ENCODE results near the gene RANBP3. TPM values are rescaled to one million over a fixed set of nuclear protein-coding genes. Genes with fewer than 3 reads are reported as not detected.
A peak's percentile ranks its signal among the peaks of the same experiment; 100 is the strongest.

The RANBP3 gene
- total RNA-seq, 1 donor from 2014 or later = 70.8 TPM

GRCh38 chr19:5949792-5950305, 28.1 kb downstream of the RANBP3 start:
- Histone ChIP-seq H3K27ac (peak overlapping the region; percentile 75), H3K9me3 (no peaks in the 10 kb centered on the region), H3K36me3 (peaks cover 23% of the 10 kb centered on the region), H3K4me3 (no peak overlapping the region), H3K4me1 (peaks cover 88% of the 10 kb centered on the region), H3K27me3 (ENCODE audit: low read depth) (no peaks in the 10 kb centered on the region)
- no peak for TF ChIP-seq CTCF (IDR thresholded peaks at IDR 0.05)
- DNase-seq (peak; percentile 86), ATAC-seq (peak; percentile 77 to 79)
- intact Hi-C loops (cut with DNase I) = no loop called here

GRCh38 chr19:5948752-5949564, 29.0 kb downstream of the RANBP3 start:
- no peak for DNase-seq
- no peak for TF ChIP-seq CTCF (IDR thresholded peaks at IDR 0.05)
- Histone ChIP-seq H3K27ac (peak overlapping the region; percentile 75), H3K36me3 (peaks cover 26% of the 10 kb centered on the region), H3K4me3 (no peak overlapping the region), H3K4me1 (peaks cover 79% of the 10 kb centered on the region), H3K9me3 (no peaks in the 10 kb centered on the region), H3K27me3 (ENCODE audit: low read depth) (no peaks in the 10 kb centered on the region)
- no peak for ATAC-seq
- intact Hi-C loops (cut with DNase I) = no loop called here

GRCh38 chr19:5947435-5947834, 30.5 kb downstream of the RANBP3 start:
- TF ChIP-seq CTCF (IDR thresholded peaks at IDR 0.05) = no peak
- Histone ChIP-seq H3K27ac (peak overlapping the region; percentile 75), H3K4me3 (peak overlapping the region; percentile 19), H3K27me3 (ENCODE audit: low read depth) (no peaks in the 10 kb centered on the region), H3K4me1 (peaks cover 64% of the 10 kb centered on the region), H3K9me3 (no peaks in the 10 kb centered on the region), H3K36me3 (peaks cover 26% of the 10 kb centered on the region)
- intact Hi-C loops (cut with DNase I) = no loop called here
- ATAC-seq = peak; percentile 28 to 73
- DNase-seq = peak; percentile 80

GRCh38 chr19:5943623-5944022, 34.3 kb downstream of the RANBP3 start:
- DNase-seq (no peak), ATAC-seq (no peak)
- H3K4me1 ChIP-seq = peaks cover 28% of the 10 kb centered on the region
- no peaks in the 10 kb centered on the region for H3K9me3 ChIP-seq
- H3K36me3 ChIP-seq = peaks cover 44% of the 10 kb centered on the region
- no peak overlapping the region for H3K27ac ChIP-seq
- no peak for TF ChIP-seq CTCF (IDR thresholded peaks at IDR 0.05)
- H3K4me3 ChIP-seq = no peak overlapping the region
- H3K27me3 ChIP-seq (ENCODE audit: low read depth) = no peaks in the 10 kb centered on the region
- intact Hi-C loops (cut with DNase I) = no loop called here

- Histone ChIP-seq H3K4me1 (peaks cover 22% of the 10 kb centered on the region), H3K36me3 (peaks cover 50% of the 10 kb centered on the region), H3K27ac (no peak overlapping the region), H3K27me3 (ENCODE audit: low read depth) (no peaks in the 10 kb centered on the region), H3K4me3 (no peak overlapping the region), H3K9me3 (no peaks in the 10 kb centered on the region)
- intact Hi-C loops (cut with DNase I) = no loop called here
- DNase-seq = no peak
- no peak for TF ChIP-seq CTCF (IDR thresholded peaks at IDR 0.05)
- no peak for ATAC-seq
These were observed 34.9 kb downstream of the RANBP3 start for GRCh38 chr19:5943045-5943444.

Measured in lower lobe of right lung (tissue), 2 donors.